Muscle layer of colon (tissue), 2 donors: ENCODE data around the gene TEDC1.

Experiments used
- H3K27ac ChIP-seq: one replicate; pipeline ENCODE4 v1.7.0; 2013; ENCODE audit warnings: low read depth, mild to moderate bottlenecking, low read length, moderate library complexity
- H3K27me3 ChIP-seq, 2 donors: one replicate each; pipeline ENCODE4 v1.7.0; 2013; ENCODE audit warnings: low read length in 2 of 2, mild to moderate bottlenecking in 2 of 2; ENCODE audit not compliant: insufficient read depth in 2 of 2, control insufficient read depth in 1 of 2
- H3K36me3 ChIP-seq: one replicate; pipeline ENCODE4 v1.7.0; 2013; ENCODE audit warnings: mild to moderate bottlenecking, low read length; ENCODE audit not compliant: insufficient read depth
- H3K4me1 ChIP-seq: one replicate; pipeline ENCODE4 v1.7.0; 2013; ENCODE audit warnings: mild to moderate bottlenecking, low read length; ENCODE audit not compliant: insufficient read depth
- H3K4me3 ChIP-seq, 2 donors: one replicate each; pipeline ENCODE4 v1.7.0; 2013; ENCODE audit warnings: low read length in 2 of 2, low read depth in 1 of 2, mild to moderate bottlenecking in 1 of 2, moderate library complexity in 1 of 2
- H3K9ac ChIP-seq: one replicate; pipeline ENCODE4 v1.7.0; 2013; ENCODE audit warnings: low read length
- H3K9me3 ChIP-seq: one replicate; pipeline ENCODE4 v1.7.0; 2013; ENCODE audit warnings: mild to moderate bottlenecking, low read length
- donor health status: abdominal sarcoma.
- donor health status: Adenocarcinoma of cecum.

The TEDC1 gene, protein sequence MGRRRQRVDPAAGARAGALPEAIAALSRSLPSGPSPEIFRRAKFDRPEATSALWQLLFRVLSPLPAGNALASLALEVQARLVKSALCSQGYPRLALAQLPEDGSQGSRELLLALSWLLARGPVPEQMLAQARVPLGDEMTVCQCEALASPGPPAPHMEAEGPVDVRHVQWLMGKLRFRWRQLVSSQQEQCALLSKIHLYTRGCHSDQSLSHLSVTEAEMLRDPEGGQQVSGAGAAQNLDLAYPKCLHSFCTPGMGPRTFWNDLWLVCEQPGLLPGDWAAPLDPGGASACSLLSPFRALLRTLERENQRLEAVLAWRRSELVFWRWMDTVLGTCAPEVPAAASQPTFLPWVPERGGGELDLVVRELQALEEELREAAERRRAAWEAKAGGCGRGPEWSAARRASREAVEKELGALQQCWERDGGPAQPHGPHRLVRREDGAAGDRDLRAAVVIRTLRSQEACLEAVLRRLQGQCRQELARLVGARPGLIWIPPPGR

DNA sequence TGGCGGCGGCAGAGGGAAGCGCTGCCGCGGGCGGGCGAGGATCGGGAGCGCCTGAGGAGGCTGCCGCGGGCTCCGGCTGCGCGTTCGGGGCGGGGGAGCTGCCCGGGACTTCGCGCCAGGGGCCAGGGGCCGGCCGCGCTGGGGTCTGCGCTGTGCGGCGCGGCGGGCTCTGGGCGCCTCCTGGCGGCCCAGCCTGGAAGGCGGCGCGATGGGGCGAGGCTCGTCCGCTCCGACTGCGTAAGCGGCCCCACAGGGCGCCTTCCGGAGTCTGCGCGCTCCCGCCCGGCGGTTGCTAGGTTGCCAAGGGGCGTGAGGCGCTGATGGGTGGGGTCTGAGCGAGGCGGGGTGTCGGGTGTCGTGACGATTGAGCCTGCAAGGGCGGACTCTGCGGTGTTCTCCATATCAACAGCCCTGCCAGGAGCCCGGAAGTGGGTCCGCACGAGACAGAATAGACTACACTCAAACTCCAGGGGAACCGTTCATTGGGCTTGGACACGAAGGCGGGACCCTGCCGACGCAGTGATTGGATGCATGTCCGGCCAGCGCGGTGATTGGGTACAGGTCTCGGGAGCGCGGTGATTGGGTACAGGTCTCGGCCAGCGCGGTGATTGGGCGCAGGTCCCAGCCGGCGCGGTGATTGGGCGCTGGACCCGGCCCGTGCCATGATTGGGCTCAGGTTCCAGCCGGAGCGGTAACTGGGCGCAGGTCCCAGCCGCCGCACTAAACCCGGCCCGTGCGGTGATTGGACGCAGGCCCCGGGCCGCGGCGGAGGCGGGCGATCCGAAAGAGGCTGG is at the start of gene TEDC1:
Gene TEDC1 (plus strand): TSS at position 675 of the 794 bp plus-strand sequence. CDS start 130 bp downstream, outside the sequence.
- H3K4me1 ChIP-seq, result peaks cover 16% of the 10 kb centered on the region
- peak within 1 kb of the TSS; percentile 49 to 61 for H3K4me3 ChIP-seq
- no peaks in the 10 kb centered on the region for H3K9me3 ChIP-seq
- H3K36me3 ChIP-seq, result no peaks in the 10 kb centered on the region
- H3K27ac ChIP-seq, result peak within 1 kb of the TSS; percentile 82
- no peak within 1 kb of the TSS for H3K9ac ChIP-seq
- H3K27me3 ChIP-seq, result peaks cover 0 to 23% of the 10 kb centered on the region in 2 donors

DNA sequence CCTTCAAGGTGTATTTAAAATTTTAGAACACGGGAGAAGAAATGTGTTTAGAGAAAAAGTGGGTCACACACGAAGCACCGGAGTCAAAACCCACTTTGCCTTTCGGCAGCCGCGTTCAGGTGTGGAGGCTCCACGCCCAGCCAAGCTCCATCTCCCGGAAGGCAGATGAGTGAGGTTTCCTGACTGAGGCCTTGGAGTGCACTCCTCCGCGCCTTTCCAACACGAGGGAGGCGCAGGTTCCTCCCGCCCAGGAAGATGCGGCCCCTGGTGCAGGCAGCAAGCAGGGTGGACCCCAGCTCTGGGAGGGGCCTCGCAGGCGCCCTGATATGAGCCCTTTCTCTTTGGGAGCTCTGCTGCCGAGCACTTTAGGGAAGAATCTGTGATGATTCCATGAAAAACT is 48.9 kb upstream of the TEDC1 start:
- Histone ChIP-seq H3K27me3 (no peaks in the 10 kb centered on the region), H3K36me3 (no peaks in the 10 kb centered on the region), H3K27ac (no peak overlapping the region), H3K9me3 (no peaks in the 10 kb centered on the region), H3K9ac (no peak overlapping the region), H3K4me3 (no peak overlapping the region), H3K4me1 (no peaks in the 10 kb centered on the region)

DNA sequence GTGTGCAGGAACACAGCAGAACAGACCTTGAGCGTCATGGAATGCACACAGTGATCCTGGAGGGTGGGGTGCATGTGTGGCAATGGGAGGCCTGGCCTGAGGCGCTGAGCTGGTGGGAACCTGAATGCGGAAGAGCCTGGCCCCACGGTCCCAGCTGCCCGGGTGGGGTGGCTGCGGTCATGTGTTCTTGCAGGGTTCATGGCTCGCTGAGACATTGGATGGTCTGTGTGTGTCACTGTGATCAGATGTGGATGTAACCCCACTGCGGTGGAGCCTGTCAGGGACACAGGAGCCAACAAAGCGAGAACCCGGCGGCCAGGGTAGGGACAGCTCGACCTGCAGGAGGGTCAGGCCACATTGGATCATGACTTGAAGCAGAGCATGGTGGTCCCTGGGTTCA is 48.2 kb upstream of the TEDC1 start:
- Histone ChIP-seq H3K4me3 (no peak overlapping the region), H3K27ac (no peak overlapping the region), H3K36me3 (no peaks in the 10 kb centered on the region)

DNA sequence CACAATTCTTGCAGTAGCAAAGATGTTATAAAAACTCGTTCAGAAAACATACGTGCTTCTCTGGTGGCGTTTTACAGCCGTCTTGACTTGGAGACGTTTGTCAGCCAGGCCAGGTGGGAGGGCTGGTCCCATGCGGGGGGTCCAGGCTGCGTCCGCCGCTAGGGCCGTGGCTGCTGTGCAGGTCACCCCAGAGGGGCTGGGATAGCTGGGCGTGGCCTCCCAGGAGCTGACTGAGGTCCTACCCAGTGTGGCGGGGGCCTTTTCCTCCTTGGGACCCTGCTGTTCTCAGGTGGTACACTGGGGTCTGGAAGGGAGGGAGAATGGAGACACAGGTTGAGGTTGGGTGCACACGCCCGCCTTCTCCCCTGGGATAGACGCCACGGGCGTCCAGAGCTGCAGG is 46.2 kb upstream of the TEDC1 start:
- Histone ChIP-seq H3K4me3 (no peak overlapping the region), H3K27ac (no peak overlapping the region), H3K36me3 (no peaks in the 10 kb centered on the region), H3K9me3 (no peaks in the 10 kb centered on the region), H3K9ac (no peak overlapping the region), H3K4me1 (no peaks in the 10 kb centered on the region), H3K27me3 (no peaks in the 10 kb centered on the region)

More for the DNA sequence above, 48.2 kb upstream of the TEDC1 start:
- Histone ChIP-seq H3K4me1 (no peaks in the 10 kb centered on the region), H3K27me3 (no peaks in the 10 kb centered on the region), H3K9ac (no peak overlapping the region), H3K9me3 (no peaks in the 10 kb centered on the region)

DNA sequence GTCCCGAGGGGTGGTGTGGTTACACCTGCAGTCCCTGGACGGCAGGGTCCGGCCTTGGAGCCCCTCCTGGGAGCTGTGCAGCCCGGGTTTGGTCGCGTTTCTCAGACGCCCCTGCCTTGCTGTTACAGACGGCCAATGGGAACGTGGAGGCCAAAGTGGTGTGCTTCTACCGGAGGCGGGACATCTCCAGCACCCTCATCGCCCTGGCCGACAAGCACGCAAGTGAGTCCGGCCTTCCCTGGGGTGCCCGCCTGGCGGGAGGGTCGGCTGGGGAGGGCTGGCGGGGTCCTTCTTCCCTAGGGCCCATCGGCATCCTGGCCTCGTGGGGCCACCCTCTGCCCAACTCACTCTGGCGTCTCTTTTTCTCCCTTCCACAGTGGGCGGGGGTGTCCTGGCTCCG is 45.8 kb upstream of the TEDC1 start:
- H3K27me3 ChIP-seq, result no peaks in the 10 kb centered on the region
- H3K9ac ChIP-seq, result no peak overlapping the region
- H3K27ac ChIP-seq, result no peak overlapping the region
- no peak overlapping the region for H3K4me3 ChIP-seq
- H3K36me3 ChIP-seq, result peaks cover 3% of the 10 kb centered on the region
- H3K4me1 ChIP-seq, result no peaks in the 10 kb centered on the region
- H3K9me3 ChIP-seq, result no peaks in the 10 kb centered on the region

DNA sequence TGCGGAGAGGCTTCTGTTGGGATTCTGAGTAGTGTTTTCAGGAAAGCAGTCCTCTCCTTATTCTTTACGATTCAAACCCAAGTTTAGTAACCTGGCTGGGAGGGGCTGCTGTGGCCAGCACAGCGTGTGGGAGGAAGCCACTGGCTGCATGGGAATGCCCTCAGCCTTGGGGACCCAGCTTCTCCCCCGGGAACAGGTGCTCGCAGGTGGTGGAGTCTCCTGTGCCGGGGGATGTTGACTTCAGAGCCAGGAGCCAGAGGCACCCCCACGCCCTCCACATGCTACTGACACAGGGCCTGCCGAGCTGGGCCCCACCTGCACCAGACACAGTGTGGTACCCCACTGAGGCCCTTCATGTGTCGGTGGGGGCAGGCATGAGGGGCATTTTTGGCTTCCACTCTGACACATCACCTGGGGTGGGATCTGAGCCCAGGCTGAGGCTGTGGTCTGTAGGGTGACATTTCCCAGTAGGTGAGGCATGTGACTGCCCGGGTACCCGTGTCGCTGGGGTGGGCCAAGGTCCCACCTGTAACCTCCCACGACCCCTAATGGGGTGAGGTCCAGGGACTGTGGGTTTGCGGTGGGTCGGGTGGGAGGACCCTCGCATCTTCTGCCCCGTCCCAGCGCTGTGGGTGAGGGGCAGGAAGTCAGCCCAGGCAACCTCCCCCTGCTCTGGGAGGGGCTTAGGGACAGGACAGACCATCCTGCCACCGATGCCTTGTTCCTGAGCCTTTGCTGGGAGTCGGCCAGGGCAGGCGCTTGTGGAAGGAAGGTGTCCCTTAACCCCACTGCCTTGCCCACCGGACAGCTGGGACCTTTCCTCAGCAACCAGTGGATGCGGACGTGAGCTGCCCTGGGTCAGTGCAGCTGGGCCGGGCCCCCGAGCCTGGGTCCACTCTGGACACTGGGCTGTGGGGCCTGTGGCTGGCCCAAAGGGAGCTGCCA is 44.9 kb upstream of the TEDC1 start:
- peaks cover 12% of the 10 kb centered on the region for H3K36me3 ChIP-seq
- H3K9ac ChIP-seq, result no peak overlapping the region
- H3K27me3 ChIP-seq, result no peaks in the 10 kb centered on the region
- H3K4me1 ChIP-seq, result no peaks in the 10 kb centered on the region
- H3K4me3 ChIP-seq, result no peak overlapping the region
- no peaks in the 10 kb centered on the region for H3K9me3 ChIP-seq
- H3K27ac ChIP-seq, result no peak overlapping the region

DNA sequence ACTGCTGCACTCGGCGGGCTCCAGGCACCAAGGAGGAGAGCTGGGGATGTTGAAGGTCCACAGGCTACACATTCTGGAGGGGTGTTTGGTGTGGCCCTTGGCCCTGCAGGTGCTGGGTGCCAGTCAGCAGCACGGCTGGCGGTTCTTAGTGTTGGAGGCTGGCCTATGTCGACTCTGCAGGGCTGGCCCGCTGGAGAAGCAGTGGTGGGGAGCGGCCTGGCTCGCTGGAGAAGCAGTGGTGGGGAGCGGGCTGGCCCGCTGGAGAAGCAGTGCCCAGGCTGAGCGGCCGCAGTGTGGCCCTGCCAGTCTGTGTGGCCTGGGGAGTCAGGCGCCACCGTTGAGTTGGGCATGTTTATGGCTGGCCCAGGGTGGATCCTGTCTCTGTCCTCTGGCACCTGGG is 44.1 kb upstream of the TEDC1 start:
- Histone ChIP-seq H3K4me1 (no peaks in the 10 kb centered on the region), H3K4me3 (no peak overlapping the region), H3K27ac (no peak overlapping the region), H3K27me3 (no peaks in the 10 kb centered on the region), H3K9me3 (no peaks in the 10 kb centered on the region), H3K36me3 (peaks cover 14% of the 10 kb centered on the region), H3K9ac (no peak overlapping the region)

DNA sequence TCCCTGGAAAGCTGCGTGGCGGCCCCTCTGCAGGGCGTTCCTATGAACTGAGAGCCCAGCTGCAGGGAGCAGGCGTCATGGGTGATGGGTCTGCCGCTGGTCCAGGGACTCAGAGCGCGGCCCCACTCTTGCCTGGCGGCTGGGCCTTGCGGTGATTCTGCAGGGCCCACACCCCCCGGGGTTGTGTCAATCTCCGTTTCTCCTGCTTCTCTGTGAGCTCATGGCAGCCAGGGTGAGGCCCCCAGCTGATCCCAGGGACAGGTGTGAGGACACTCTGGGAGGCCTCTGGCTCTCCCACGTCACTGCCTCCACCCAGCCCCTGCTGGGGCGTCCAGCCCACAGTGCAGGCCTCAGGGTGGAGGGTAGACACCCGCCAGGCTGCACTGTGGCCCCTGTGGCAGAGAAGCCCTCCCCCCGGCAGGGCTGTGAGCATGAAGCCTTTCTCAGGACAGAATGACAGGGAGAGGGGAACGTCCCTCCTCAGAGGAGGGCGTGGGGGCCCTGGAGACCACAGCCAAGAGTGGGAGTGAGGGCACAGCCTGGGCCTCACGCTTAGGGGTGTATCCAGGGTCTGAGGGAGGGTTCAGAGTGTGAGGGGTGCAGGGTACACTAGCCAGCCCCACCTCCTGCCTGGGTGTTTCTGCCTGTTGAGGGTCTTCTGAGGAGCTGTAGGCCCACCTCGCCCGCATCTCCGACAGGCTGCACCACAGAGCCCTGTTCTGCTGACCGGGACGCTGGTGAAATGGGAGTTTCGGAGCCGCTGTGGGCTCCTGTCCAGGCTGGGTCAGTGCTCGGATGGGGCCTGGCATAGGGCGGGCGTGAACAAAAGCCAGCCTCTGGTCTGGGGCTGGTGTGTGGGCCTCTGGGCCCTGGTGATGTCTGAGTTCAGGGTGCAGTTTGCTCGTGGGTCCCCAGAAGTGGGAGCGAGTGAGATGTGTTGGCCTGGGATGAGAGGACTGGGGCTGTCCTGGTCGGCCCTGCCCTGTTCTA is 43.1 kb upstream of the TEDC1 start:
- no peaks in the 10 kb centered on the region for H3K27me3 ChIP-seq
- H3K9me3 ChIP-seq, result no peaks in the 10 kb centered on the region
- H3K4me3 ChIP-seq, result no peak overlapping the region
- H3K4me1 ChIP-seq, result no peaks in the 10 kb centered on the region
- H3K36me3 ChIP-seq, result peaks cover 21% of the 10 kb centered on the region
- H3K27ac ChIP-seq, result no peak overlapping the region
- no peak overlapping the region for H3K9ac ChIP-seq

DNA sequence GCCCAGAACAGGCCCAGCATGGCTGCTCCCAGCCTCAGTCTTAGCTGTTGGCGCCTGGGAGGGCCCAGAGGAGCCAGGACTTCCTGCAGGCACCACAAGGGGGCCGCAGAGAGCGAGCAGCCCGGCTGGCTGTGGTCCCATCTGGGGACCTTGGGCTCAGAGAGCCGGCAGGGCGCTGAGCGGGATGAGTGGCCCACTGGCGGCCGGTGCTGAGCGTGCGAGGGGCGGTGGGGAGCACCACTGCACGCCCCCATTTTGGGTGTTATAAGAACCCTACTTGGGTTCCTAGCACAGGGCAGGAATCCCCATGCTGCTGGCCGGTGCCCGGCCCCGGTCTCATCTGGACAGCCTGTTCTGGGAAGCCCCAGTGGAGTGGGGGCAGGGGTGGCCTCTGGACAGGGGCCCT is 42.3 kb upstream of the TEDC1 start:
- H3K36me3 ChIP-seq, result peaks cover 23% of the 10 kb centered on the region

More for the DNA sequence above, 42.3 kb upstream of the TEDC1 start:
- Histone ChIP-seq H3K9ac (no peak overlapping the region), H3K4me1 (no peaks in the 10 kb centered on the region), H3K27ac (no peak overlapping the region), H3K4me3 (no peak overlapping the region), H3K27me3 (no peaks in the 10 kb centered on the region), H3K9me3 (no peaks in the 10 kb centered on the region)
